B cell (primary cell): ENCODE data around the gene MAP3K5. TPM values are rescaled to one million over a fixed set of nuclear protein-coding genes. Genes with fewer than 3 reads are reported as not detected.
"Not testable (repeated sequence)": the region's sequence is repeated elsewhere in the genome, so short reads cannot be mapped to it uniquely, and the experiment has no call there.

Experiments
- ATAC-seq: fragments of 200-7000 bp; cut with Tn5 transposase; one replicate; pipeline ENCODE4 v1.10.0; 2021; ENCODE audit warnings: low read depth, mild to moderate bottlenecking, moderate number of reproducible peaks, moderate library complexity
- CTCF ChIA-PET: fragments of 350-600 bp; sonication (Branson Sonifier 250); formaldehyde crosslinking; loops from one replicate; lab custom pipeline; 2021; ENCODE audit warnings: antibody characterized with exemption, inconsistent platforms; lab: Charles Lee
- POLR2A ChIA-PET: fragments of 350-600 bp; sonication (Branson Sonifier 250); formaldehyde crosslinking; loops from one replicate; lab custom pipeline; 2021; ENCODE audit warnings: antibody characterized with exemption; lab: Charles Lee
- DNase-seq: peaks from one replicate; pipeline ENCODE4 v3.0.0; 2013
- H2AFZ ChIP-seq: 2 replicates; pipeline ENCODE4 v1.6.1; 2012; ENCODE audit warnings: mild to moderate bottlenecking, low read depth, low read length; ENCODE audit not compliant: insufficient read depth, poor library complexity, severe bottlenecking
- H3K27ac ChIP-seq, 2 donors: 1 replicate in 1 of 2; 2 replicates in 1 of 2; pipeline ENCODE4 v1.5.1; 2012 to 2013; ENCODE audit warnings: low read length in 2 of 2, mild to moderate bottlenecking in 2 of 2, moderate library complexity in 1 of 2
- H3K27me3 ChIP-seq, 4 experiments: fragments of 200-600 bp in 1 of 4; sonication (generic) in 1 of 4; replicated peaks in 1 of 4; 1 replicate in 2 of 4; 2 replicates in 2 of 4; pipeline versions ENCODE4 v1.6.1 to v1.7.0; 2013 to 2016; ENCODE audit warnings: low read length in 3 of 4, mild to moderate bottlenecking in 2 of 4, mixed read lengths in 1 of 4, moderate library complexity in 1 of 4; ENCODE audit not compliant: insufficient read depth in 4 of 4, control insufficient read depth in 3 of 4; ENCODE audit errors: control extremely low read depth in 1 of 4
- H3K36me3 ChIP-seq, 2 experiments: replicated peaks in 1 of 2; 1 replicate in 1 of 2; 2 replicates in 1 of 2; pipeline versions ENCODE4 v1.6.1 to v1.7.1; 2013; ENCODE audit warnings: low read length in 1 of 2; ENCODE audit not compliant: insufficient read depth in 2 of 2, control insufficient read depth in 1 of 2; ENCODE audit errors: control extremely low read depth in 1 of 2, extremely low read depth in 1 of 2
- H3K4me1 ChIP-seq, 2 donors: fragments of 200-600 bp in 1 of 2; sonication (generic) in 1 of 2; 1 replicate in 1 of 2; 2 replicates in 1 of 2; pipeline versions ENCODE4 v1.5.1 to v1.6.1; 2013 to 2017; ENCODE audit warnings: low read length in 2 of 2; ENCODE audit not compliant: control insufficient read depth in 2 of 2, insufficient read depth in 2 of 2
- H3K4me2 ChIP-seq: replicated peaks from 2 replicates; pipeline ENCODE3; 2012; ENCODE audit warnings: mild to moderate bottlenecking, low read depth, low read length; ENCODE audit not compliant: poor library complexity, severe bottlenecking
- H3K4me3 ChIP-seq, 5 experiments: fragments of 200-600 bp in 1 of 5; sonication (generic) in 1 of 5; 1 replicate in 3 of 5; 2 replicates in 2 of 5; pipeline versions ENCODE4 v1.5.1 to v1.7.0; 2011 to 2016; ENCODE audit warnings: low read length in 4 of 5, mild to moderate bottlenecking in 4 of 5, low read depth in 2 of 5, control low read depth in 1 of 5, moderate library complexity in 1 of 5; ENCODE audit not compliant: insufficient read depth in 1 of 5; ENCODE audit errors: control extremely low read depth in 1 of 5, extremely low read depth in 1 of 5
- H3K79me2 ChIP-seq: fragments of 200-600 bp; sonication (generic); one replicate; pipeline ENCODE4 v1.6.0; 2016; ENCODE audit warnings: low read length; ENCODE audit not compliant: control insufficient read depth, insufficient read depth
- H3K9ac ChIP-seq: fragments of 200-600 bp; sonication (generic); 2 replicates; pipeline ENCODE4 v1.6.1; 2017; ENCODE audit warnings: mild to moderate bottlenecking, low read length, moderate library complexity
- H3K9me3 ChIP-seq, 3 donors: one replicate each; pipeline versions ENCODE4 v1.6.1 to v1.7.1; 2013; ENCODE audit warnings: low read length in 2 of 3; ENCODE audit not compliant: control insufficient read depth in 2 of 3, insufficient read depth in 1 of 3; ENCODE audit errors: control extremely low read depth in 1 of 3
- H4K20me1 ChIP-seq: 2 replicates; pipeline ENCODE4 v1.6.0; 2012; ENCODE audit warnings: mild to moderate bottlenecking, low read length; ENCODE audit not compliant: insufficient read depth, control insufficient read depth, poor library complexity, severe bottlenecking
- H3K27ac Mint-ChIP-seq: one replicate; pipeline ENCODE4 v1.8.0; 2021; ENCODE audit warnings: mixed read lengths
- H3K27me3 Mint-ChIP-seq: one replicate; pipeline ENCODE4 v1.8.0; 2021; ENCODE audit warnings: mixed read lengths
- H3K4me1 Mint-ChIP-seq: one replicate; pipeline ENCODE4 v1.8.0; 2021; ENCODE audit warnings: mixed read lengths
- H3K4me3 Mint-ChIP-seq: one replicate; pipeline ENCODE4 v1.8.0; 2021; ENCODE audit warnings: mixed read lengths
- H3K9me3 Mint-ChIP-seq: one replicate; pipeline ENCODE4 v1.8.0; 2022; ENCODE audit warnings: mixed read lengths; ENCODE audit not compliant: insufficient read depth
- CTCF ChIP-seq: fragments of 200-600 bp; IDR thresholded peaks from one replicate; pipeline ENCODE4 v1.8.0; 2022; ENCODE audit warnings: antibody characterized with exemption, mild to moderate bottlenecking
- EZH2 ChIP-seq: IDR thresholded peaks from 2 replicates; pipeline ENCODE4 v1.6.1; 2012; ENCODE audit warnings: borderline replicate concordance, low read depth, mild to moderate bottlenecking, moderate library complexity, low read length; ENCODE audit not compliant: insufficient read depth, poor library complexity, severe bottlenecking
- WGBS: methylation state at CpG from one replicate; pipeline ENCODE4 v1.1.5; 2013; ENCODE audit warnings: missing lambda C conversion rate; ENCODE audit not compliant: insufficient coverage; 5-methylcytosine and 5-hydroxymethylcytosine counted together
- intact Hi-C: fragments of 100-400 bp; cut with micrococcal nuclease; formaldehyde crosslinking; loops from one replicate; pipeline ENCODE4 v1.10.0; 2022
- polyA plus RNA-seq: library from polyadenylated mRNA; depleted of rRNA; stranded (reverse); fragments of >200 nt; gene quantifications from 2 replicates; pipeline ENCODE4 v1.2.3, GENCODE V29; 2012
- total RNA-seq, 2 donors: library from RNA; stranded (reverse); fragments of 120-200 nt in 1 of 2; gene quantifications; 1 replicate in 1 of 2; 2 replicates in 1 of 2; pipeline versions ENCODE4 v1.2.3 to v1.2.4, GENCODE V29; 2013 to 2022

The MAP3K5 gene
- total and polyA plus RNA-seq, 2 donors (not counting 1 experiment from before 2014, with no cell fraction given), result 5.7 to 34.1 TPM

GRCh38 chr6:136790411-136791295, 1.6 kb downstream of the MAP3K5 start:
- POLR2A ChIA-PET, result interaction anchor here (0.6 to 2.9 kb wide), 3 partner anchors 23 to 1528 kb away, joined by 3 to 21 read pairs (median 3); no protein-coding TSS in a partner anchor
- DNase-seq (no peak), ATAC-seq (no peak)
- Histone ChIP-seq H3K9ac (peak overlapping the region; percentile 96), H3K4me1 (peaks cover 48 to 54% of the 10 kb centered on the region in 2 donors), H3K79me2 (peaks cover 49% of the 10 kb centered on the region), H3K36me3 (no peaks in the 10 kb centered on the region), H3K27ac (peak overlapping the region; percentile 77 to 92), H3K4me3 (peak overlapping the region; percentile 81 to 99 (median 96)), H3K4me2 (peak overlapping the region; percentile 86), H4K20me1 (peaks cover 2% of the 10 kb centered on the region), H2AFZ (peak overlapping the region; percentile 95), H3K9me3 (peaks cover 0 to 7% (median 3%) of the 10 kb centered on the region in 3 donors), H3K27me3 (no peaks in the 10 kb centered on the region)
- CTCF ChIA-PET, result interaction anchor here (0.8 to 8.7 kb wide), 10 partner anchors 19 to 312 kb away, joined by 3 to 433 read pairs (median 18); no protein-coding TSS in a partner anchor
- Mint-ChIP-seq H3K4me1 (peaks cover 54% of the 10 kb centered on the region), H3K9me3 (peaks cover 3% of the 10 kb centered on the region), H3K4me3 (peak overlapping the region; percentile 95), H3K27me3 (no peaks in the 10 kb centered on the region), H3K27ac (peak overlapping the region; percentile 95)
- intact Hi-C loops, result loop anchor here (1.0 to 10.0 kb wide), 2 partner anchors 39 to 134 kb away; partner anchors contain the start of gene SLC35D3
- TF ChIP-seq CTCF, result no peak
- no peak for TF ChIP-seq EZH2
- WGBS, result 0% methylated on average over 4 of the region's 7 CpGs

GRCh38 chr6:136789440-136789839, 2.8 kb downstream of the MAP3K5 start:
- H2AFZ ChIP-seq, intact Hi-C loops, H3K9me3 ChIP-seq, DNase-seq, H3K9ac ChIP-seq, ATAC-seq, H3K9me3 Mint-ChIP-seq, H3K27me3 ChIP-seq, H3K4me3 ChIP-seq, H4K20me1 ChIP-seq, H3K27me3 Mint-ChIP-seq, H3K36me3 ChIP-seq: not testable (repeated sequence)
- H3K4me1 ChIP-seq, result peaks cover 60 to 66% of the 10 kb centered on the region in 2 donors
- peaks cover 61% of the 10 kb centered on the region for H3K79me2 ChIP-seq
- ChIA-PET POLR2A (interaction anchor here (0.6 to 0.7 kb wide), 2 partner anchors 123 to 146 kb away, joined by 3 to 4 read pairs; no protein-coding TSS in a partner anchor), CTCF (interaction anchor here (0.8 to 8.7 kb wide), 9 partner anchors 11 to 314 kb away, joined by 3 to 433 read pairs (median 5); no protein-coding TSS in a partner anchor)
- peaks cover 66% of the 10 kb centered on the region for H3K4me1 Mint-ChIP-seq
- H3K4me2 ChIP-seq, result peak overlapping the region; percentile 23
- no CpG with 5 or more reads among the region's 3 CpGs for WGBS
- peak overlapping the region; percentile 39 for H3K4me3 Mint-ChIP-seq
- H3K27ac Mint-ChIP-seq, result peak overlapping the region; percentile 65
- peak overlapping the region in 1 of 2 donors; percentile 92 for H3K27ac ChIP-seq
